ENCODE data around the gene ECHDC1. TPM values are rescaled to one million over a fixed set of nuclear protein-coding genes. Genes with fewer than 3 reads are reported as not detected.

The ECHDC1 gene
- total RNA-seq, 2 experiments from 2014 or later = 61.7 to 64.1 TPM

Other genes with a start within 250 kb of the ECHDC1 start
- gene RSPO3, start 224.9 kb downstream of the ECHDC1 start, total RNA-seq = not detected
- gene RNF146, start 76.7 kb downstream of the ECHDC1 start, total RNA-seq = 10 to 100 TPM; 11.2 to 13.1 TPM
- 1 to 10 TPM; 2.3 to 3.1 TPM for gene KIAA0408, start 115.8 kb upstream of the ECHDC1 start, total RNA-seq
- under 1 TPM in 1 of 2 experiments, not detected in 1; 0.18 TPM for gene C6orf58, start 233.6 kb upstream of the ECHDC1 start, total RNA-seq

All from activated naive CD8-positive, alpha-beta T cell treated with anti-CD3 and anti-CD28 coated beads for 36 hours (primary cell).